22Rv1 (cell line): ENCODE measurements around the gene SPX.

Source experiments
- ZFX ChIP-seq: fragments of 450-650 bp; IDR thresholded peaks from 2 replicates; pipeline ENCODE4 v1.6.1; 2017; ENCODE audit warnings: antibody characterized with exemption, borderline replicate concordance
- TF ChIP-seq, protein P1 (sequence below): fragments of 450-650 bp; IDR thresholded peaks from 2 replicates; pipeline ENCODE4 v1.5.1; 2017; ENCODE audit warnings: mild to moderate bottlenecking

- TF ChIP-seq, protein P1, sequence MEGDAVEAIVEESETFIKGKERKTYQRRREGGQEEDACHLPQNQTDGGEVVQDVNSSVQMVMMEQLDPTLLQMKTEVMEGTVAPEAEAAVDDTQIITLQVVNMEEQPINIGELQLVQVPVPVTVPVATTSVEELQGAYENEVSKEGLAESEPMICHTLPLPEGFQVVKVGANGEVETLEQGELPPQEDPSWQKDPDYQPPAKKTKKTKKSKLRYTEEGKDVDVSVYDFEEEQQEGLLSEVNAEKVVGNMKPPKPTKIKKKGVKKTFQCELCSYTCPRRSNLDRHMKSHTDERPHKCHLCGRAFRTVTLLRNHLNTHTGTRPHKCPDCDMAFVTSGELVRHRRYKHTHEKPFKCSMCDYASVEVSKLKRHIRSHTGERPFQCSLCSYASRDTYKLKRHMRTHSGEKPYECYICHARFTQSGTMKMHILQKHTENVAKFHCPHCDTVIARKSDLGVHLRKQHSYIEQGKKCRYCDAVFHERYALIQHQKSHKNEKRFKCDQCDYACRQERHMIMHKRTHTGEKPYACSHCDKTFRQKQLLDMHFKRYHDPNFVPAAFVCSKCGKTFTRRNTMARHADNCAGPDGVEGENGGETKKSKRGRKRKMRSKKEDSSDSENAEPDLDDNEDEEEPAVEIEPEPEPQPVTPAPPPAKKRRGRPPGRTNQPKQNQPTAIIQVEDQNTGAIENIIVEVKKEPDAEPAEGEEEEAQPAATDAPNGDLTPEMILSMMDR: no peak
- no peak for TF ChIP-seq ZFX
These were observed 9.8 kb upstream of the SPX start for GRCh38 chr12:21516281-21516680.
